OCI-LY3 (cell line): ENCODE results near the gene GORASP1.

Experiments used
- H2AFZ ChIP-seq: fragments of 200-600, 300-600 bp; shearing (Covaris generic); 2 replicates; pipeline ENCODE4 v1.6.0; 2014; ENCODE audit warnings: antibody characterized with exemption, low read depth, low read length
- H3K27ac ChIP-seq: fragments of 200-600, 300-600 bp; sonication (generic); 2 replicates; pipeline ENCODE4 v1.5.1; 2014; ENCODE audit warnings: mild to moderate bottlenecking, low read length, moderate library complexity, mixed read lengths
- H3K27me3 ChIP-seq: fragments of 200-600, 300-600 bp; sonication (generic); 2 replicates; pipeline ENCODE4 v1.6.1; 2014; ENCODE audit warnings: low read depth, low read length, mixed read lengths
- H3K36me3 ChIP-seq: fragments of 200-600, 300-600 bp; sonication (generic); replicated peaks from 2 replicates; pipeline ENCODE3; 2014; ENCODE audit warnings: low read depth, low read length, mixed read lengths
- H3K4me1 ChIP-seq: fragments of 300-600, 200-600 bp; sonication (generic); 2 replicates; pipeline ENCODE4 v1.6.1; 2014; ENCODE audit warnings: low read length, mixed read lengths
- H3K4me2 ChIP-seq: fragments of 200-600, 300-600 bp; sonication (generic); 2 replicates; pipeline ENCODE4 v1.6.1; 2014; ENCODE audit warnings: low read length, mixed read lengths
- H3K4me3 ChIP-seq: fragments of 300-600, 200-600 bp; sonication (generic); 2 replicates; pipeline ENCODE4 v1.5.1; 2014; ENCODE audit warnings: antibody characterized with exemption, mild to moderate bottlenecking, low read length, moderate library complexity
- H3K79me2 ChIP-seq: fragments of 300-600, 200-600 bp; shearing (Covaris generic); 2 replicates; pipeline ENCODE4 v1.6.1; 2014; ENCODE audit warnings: mild to moderate bottlenecking, low read length, mixed read lengths
- H3K9ac ChIP-seq: fragments of 300-600, 200-600 bp; shearing (Covaris generic); 2 replicates; pipeline ENCODE4 v1.6.0; 2014; ENCODE audit warnings: mild to moderate bottlenecking, low read length, moderate library complexity
- H3K9me3 ChIP-seq: fragments of 200-600, 300-600 bp; shearing (Covaris generic); 2 replicates; pipeline ENCODE4 v1.6.1; 2014; ENCODE audit warnings: low read length, mixed read lengths; ENCODE audit not compliant: insufficient read depth
- H4K20me1 ChIP-seq: fragments of 200-600, 300-600 bp; sonication (generic); 2 replicates; pipeline ENCODE4 v1.6.1; 2016; ENCODE audit warnings: low read length, mixed read lengths; ENCODE audit not compliant: insufficient read depth
- CTCF ChIP-seq: fragments of 200-600, 300-600 bp; sonication (generic); IDR thresholded peaks from 2 replicates; pipeline ENCODE4 v1.5.1; 2014; ENCODE audit warnings: antibody characterized with exemption, low read length, low read depth
- EZH2phosphoT487 ChIP-seq: fragments of 200-600 bp; shearing (Covaris generic); IDR thresholded peaks from 2 replicates; pipeline ENCODE4 v1.6.1; 2018; ENCODE audit warnings: antibody characterized with exemption, mixed run types, low read depth

The GORASP1 gene

DNA sequence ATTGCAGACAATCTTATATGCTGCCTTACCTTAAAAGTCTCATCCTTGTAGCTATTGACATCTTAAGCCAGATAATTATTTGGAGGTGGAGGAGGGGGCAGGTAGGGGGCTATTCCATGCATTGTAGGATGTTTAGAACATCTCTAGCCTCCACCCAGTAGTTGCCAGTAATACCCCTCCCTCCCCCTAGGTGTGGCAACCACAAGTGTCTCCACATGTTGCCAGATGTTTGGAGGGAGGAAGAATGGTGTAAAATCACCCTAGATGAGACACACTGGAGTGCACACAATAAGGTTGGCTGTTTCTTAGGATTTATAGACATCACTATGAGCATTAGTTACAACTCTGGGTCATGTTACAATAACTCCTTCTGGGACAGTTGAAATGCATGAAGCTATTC lies 27.4 kb downstream of the GORASP1 start:
- Histone ChIP-seq H3K4me3 (no peak overlapping the region), H3K36me3 (peaks cover 32% of the 10 kb centered on the region), H3K9me3 (no peaks in the 10 kb centered on the region)

GRCh38 chr3:39079530-39079929 lies 27.9 kb downstream of the GORASP1 start:
- Histone ChIP-seq H3K27ac (no peak overlapping the region), H3K4me3 (no peak overlapping the region), H3K9me3 (no peaks in the 10 kb centered on the region), H3K36me3 (peaks cover 35% of the 10 kb centered on the region), H3K4me1 (peaks cover 15% of the 10 kb centered on the region), H2AFZ (no peak overlapping the region), H3K27me3 (no peaks in the 10 kb centered on the region), H4K20me1 (no peaks in the 10 kb centered on the region), H3K79me2 (no peaks in the 10 kb centered on the region), H3K4me2 (no peak overlapping the region), H3K9ac (no peak overlapping the region)
- TF ChIP-seq EZH2phosphoT487 (no peak), CTCF (peak; percentile 51)

More for the DNA sequence above, 27.4 kb downstream of the GORASP1 start:
- TF ChIP-seq EZH2phosphoT487, result no peak
- TF ChIP-seq CTCF, result no peak
- Histone ChIP-seq H2AFZ (no peak overlapping the region), H4K20me1 (no peaks in the 10 kb centered on the region), H3K9ac (no peak overlapping the region), H3K4me1 (peaks cover 15% of the 10 kb centered on the region), H3K79me2 (no peaks in the 10 kb centered on the region), H3K27ac (no peak overlapping the region), H3K27me3 (no peaks in the 10 kb centered on the region), H3K4me2 (no peak overlapping the region)

DNA sequence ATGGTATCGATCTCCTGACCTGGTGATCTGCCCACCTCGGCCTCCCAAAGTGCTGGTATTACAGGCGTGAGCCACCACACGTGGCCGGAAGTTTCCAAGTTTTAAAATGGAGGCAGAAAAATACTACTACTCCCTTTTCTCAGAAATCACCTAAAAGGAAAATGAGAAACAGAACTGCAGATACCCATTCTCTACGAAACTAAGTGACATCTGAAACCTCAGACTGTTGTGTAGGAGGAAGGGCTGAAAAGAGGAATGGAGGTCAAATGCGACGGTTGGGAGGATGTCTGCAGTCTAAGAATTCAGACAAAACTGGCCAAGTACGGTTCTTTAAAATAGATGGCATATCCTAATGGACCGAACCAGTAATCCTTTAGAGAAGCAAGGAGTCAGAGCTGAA lies 31.5 kb downstream of the GORASP1 start:
- Histone ChIP-seq H3K4me1 (peaks cover 15% of the 10 kb centered on the region), H3K9ac (no peak overlapping the region), H3K4me3 (peak overlapping the region; percentile 4; the same call in 1 of the 2 replicates), H3K9me3 (no peaks in the 10 kb centered on the region), H3K79me2 (no peaks in the 10 kb centered on the region), H3K4me2 (peak overlapping the region; percentile 38), H3K27me3 (no peaks in the 10 kb centered on the region), H4K20me1 (no peaks in the 10 kb centered on the region), H2AFZ (no peak overlapping the region), H3K36me3 (peaks cover 48% of the 10 kb centered on the region), H3K27ac (peak overlapping the region; percentile 31; the same call in 1 of the 2 replicates)
- TF ChIP-seq CTCF, result no peak
- TF ChIP-seq EZH2phosphoT487, result no peak

DNA sequence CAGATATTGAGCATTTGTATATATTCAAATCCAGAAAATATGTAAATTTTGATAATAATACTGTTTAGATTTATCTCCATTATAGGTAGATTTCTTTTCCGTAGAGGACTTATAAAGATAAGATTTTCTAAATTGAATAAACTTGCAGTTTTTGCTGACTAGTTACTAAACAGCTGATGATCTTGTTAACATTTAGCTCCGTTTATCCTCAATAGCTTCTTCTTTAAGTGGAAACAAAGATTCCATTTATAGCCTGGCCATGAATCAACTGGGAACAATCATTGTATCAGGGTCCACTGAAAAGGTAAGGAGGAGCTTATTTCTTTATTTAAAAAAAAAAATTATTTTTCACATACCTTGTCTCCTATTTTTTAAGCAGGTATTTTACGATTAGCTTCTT lies 38.9 kb downstream of the GORASP1 start:
- Histone ChIP-seq H3K79me2 (no peaks in the 10 kb centered on the region), H3K27ac (no peak overlapping the region), H4K20me1 (peaks cover 4% of the 10 kb centered on the region; the same call in 1 of the 2 replicates), H3K27me3 (no peaks in the 10 kb centered on the region), H3K9ac (no peak overlapping the region), H3K9me3 (no peaks in the 10 kb centered on the region), H2AFZ (no peak overlapping the region), H3K36me3 (peaks cover 22% of the 10 kb centered on the region), H3K4me2 (no peak overlapping the region), H3K4me3 (no peak overlapping the region), H3K4me1 (peaks cover 9% of the 10 kb centered on the region)
- no peak for TF ChIP-seq CTCF
- TF ChIP-seq EZH2phosphoT487, result no peak
